Upper lobe of left lung (tissue), 4 donors: ENCODE data around the gene CNTROB.

ENCODE experiments used
- CTCF ChIP-seq, 6 experiments: fragments of 450-650 bp in 4 of 6; fragments of 200-600 bp in 2 of 6; sonication (generic) in 2 of 6; IDR thresholded peaks; one replicate each; pipeline ENCODE4 v1.5.1; 2016 to 2019; ENCODE audit warnings: antibody characterized with exemption in 6 of 6
- EP300 ChIP-seq, 4 donors: sonication (generic); formaldehyde crosslinking; IDR thresholded peaks; one replicate each; pipeline ENCODE4 v1.5.1; 2017; ENCODE audit warnings: antibody characterized with exemption in 4 of 4, control low read depth in 2 of 4
- POLR2A ChIP-seq, 4 donors: fragments of 450-650 bp; IDR thresholded peaks; one replicate each; pipeline ENCODE4 v1.5.1; 2016 to 2017; ENCODE audit warnings: antibody characterized with exemption in 4 of 4, mild to moderate bottlenecking in 2 of 4

- TF ChIP-seq POLR2A (IDR thresholded peaks at IDR 0.05), result no peak
- no peak for TF ChIP-seq EP300 (IDR thresholded peaks at IDR 0.05)
- TF ChIP-seq CTCF (IDR thresholded peaks at IDR 0.05), result no peak
These were observed 15.6 kb downstream of the CNTROB start for GRCh38 chr17:7947651-7948050.
